Non-pigmented ciliary epithelial cell (primary cell): ENCODE data around the gene RCSD1.

ENCODE experiments used
- DNase-seq: peaks from one replicate; pipeline ENCODE4 v3.0.0-alpha.2; 2010; ENCODE audit warnings: low read depth

Gene RCSD1

DNA sequence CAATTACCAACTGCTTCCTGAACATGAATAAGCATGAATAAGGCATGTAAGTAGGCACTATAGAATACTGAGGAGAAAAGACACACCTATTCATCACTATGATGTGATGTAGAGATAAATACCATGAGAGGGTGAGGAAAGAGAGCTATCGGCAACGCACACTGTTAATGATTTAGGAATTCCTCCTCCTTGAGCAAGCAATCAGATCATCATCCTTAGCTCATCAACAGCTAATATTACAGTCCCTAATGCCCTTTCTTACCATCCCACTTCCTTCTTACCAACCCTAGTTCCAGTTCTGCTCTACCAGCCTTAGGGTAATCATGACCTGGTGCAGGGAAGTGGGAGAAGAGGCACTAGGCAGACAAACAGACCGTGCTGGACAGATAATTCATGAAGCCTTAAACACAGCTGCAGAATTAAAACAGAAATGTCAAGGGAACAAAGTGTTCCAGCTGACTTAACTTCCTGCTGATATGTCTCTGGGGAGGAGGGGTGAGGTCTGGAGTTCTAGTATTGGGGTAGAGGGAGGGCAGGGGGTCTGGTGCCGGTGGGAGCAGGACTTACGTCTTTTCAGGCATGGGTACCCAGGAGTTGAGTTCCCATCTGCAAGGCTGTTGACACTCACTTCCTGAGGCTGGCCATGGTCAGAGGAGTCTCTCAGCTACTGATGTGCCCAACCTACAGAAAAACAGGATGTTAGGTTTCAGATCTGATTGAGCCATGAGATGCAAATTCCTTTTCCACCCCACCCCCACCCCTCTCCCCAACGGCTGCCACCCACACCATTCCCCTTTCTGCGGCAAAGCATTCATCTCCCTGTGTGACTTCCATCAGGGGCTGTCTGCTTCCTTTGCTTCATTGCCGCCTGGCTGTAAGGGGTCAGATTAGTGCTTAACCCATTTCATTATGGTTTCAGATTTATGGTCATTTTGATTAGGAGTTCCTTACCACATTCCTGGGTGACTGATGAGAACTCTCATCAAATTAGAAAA lies 12.6 kb upstream of the RCSD1 start:
- DNase-seq = peak; percentile 42

- DNase-seq = no peak
These were observed 11.7 kb upstream of the RCSD1 start for GRCh38 chr1:167618366-167618765.

DNA sequence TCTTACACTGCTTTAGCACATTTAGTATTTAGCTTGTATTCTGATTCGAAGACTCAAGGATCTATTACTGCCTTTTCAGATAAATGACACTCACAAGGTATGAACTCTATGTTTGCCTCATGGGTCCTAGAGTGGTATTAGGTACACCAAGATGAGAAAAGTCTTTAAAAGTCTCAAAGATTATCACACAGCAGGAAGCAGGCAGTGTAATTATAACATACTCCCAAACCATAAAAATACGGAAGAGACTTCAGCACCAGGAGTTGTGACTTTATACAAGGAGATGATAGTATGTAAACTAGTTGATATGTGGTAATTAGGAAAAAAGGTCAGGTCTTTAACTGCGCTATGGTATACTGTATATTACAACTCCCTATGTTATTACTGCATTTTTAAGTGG lies 11.2 kb upstream of the RCSD1 start:
- DNase-seq = no peak

DNA sequence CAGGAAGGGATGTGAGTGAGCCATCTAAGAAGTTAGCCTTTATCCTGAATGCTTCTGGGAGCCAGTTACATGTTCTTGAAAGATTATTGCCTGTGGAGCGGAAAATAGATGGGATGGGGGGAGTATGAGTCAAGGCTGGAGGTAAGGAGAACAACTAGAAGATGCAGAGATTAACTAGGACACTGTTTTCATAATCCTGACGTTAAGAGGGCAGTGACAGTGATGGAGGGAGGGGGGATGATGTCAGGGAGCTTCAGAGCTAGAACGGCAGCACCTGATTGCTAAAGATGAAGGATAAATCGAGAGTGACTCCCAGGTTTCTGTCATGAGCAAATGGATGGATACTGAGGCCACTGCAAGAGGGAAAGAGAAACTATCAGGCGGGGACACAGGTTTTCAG lies 10.0 kb upstream of the RCSD1 start:
- DNase-seq = no peak

- no peak for DNase-seq
These were observed 8.2 kb upstream of the RCSD1 start for GRCh38 chr1:167621780-167622313.

DNA sequence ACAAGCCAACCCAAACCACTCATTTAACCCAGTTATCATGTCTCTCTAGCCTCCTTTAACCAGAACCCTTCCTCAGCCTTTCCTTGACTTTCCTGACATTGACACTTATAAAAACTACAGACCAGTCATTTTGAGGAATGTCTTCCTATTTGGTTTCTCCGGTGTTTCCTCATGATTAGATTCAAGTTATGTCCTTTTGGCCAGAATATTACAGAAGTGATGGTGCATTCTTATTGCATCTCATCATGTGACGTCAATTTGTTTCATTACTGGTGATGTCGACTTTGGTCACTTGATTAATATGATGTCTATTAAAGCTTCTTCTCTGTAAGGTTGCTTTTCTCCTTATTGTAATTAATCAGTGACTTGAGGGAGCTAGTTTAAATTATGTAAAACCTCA lies 6.1 kb upstream of the RCSD1 start:
- no peak for DNase-seq

- no peak for DNase-seq
These were observed 4.8 kb upstream of the RCSD1 start for GRCh38 chr1:167625040-167625823.

DNA sequence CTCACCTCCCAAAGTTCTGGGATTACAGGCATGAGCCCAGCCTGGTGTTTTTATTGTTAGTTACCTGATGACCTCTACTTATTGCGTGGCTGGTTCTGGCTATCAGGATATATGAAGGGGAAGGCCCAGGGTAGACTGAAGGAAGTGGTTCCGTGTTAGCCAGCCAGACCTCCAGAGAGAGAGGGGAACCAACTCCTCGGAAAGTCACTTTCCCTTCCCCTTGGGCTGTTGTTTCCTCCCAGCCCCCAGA lies 2.5 kb upstream of the RCSD1 start:
- no peak for DNase-seq

DNA sequence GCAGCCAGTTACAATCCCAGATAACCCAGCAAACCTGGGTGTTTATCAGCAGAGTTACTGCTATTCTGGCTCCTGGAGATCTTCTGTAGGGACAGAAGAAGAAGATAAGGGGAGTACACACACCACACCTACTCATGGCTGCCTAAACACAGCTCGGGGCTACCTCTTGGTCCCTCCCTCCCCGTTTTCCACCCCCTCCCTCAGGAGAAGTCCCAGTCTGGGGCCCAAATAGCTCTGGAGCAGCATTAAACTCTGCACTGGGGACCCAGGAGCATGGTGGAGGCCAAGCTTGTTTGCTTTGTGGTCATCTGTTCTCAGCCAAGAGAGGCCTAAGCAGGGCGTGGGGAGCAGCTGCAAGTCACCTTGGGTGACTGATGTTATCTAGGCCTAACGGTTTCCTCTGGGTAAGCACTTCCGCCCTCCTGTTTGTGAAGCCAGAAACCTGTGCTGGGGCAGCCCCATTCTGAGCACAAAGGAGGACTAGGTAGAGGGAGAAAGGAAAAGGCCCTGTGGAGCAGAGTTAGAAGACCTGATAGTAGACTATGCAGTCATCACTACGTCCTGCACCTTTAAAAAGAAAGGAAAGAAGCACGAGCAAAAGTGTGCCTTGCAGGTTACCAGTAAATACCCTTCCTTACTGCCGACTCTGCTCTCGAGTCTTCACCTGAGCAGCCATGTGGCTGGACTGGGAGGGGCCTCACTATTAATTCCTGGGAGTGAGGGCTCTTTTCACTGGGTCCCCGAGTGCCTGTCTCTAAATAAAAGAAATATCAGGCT lies 2.0 kb upstream of the RCSD1 start:
- DNase-seq = no peak

GRCh38 chr1:167628741-167629515 lies 1.1 kb upstream of the RCSD1 start:
- DNase-seq = no peak

DNA sequence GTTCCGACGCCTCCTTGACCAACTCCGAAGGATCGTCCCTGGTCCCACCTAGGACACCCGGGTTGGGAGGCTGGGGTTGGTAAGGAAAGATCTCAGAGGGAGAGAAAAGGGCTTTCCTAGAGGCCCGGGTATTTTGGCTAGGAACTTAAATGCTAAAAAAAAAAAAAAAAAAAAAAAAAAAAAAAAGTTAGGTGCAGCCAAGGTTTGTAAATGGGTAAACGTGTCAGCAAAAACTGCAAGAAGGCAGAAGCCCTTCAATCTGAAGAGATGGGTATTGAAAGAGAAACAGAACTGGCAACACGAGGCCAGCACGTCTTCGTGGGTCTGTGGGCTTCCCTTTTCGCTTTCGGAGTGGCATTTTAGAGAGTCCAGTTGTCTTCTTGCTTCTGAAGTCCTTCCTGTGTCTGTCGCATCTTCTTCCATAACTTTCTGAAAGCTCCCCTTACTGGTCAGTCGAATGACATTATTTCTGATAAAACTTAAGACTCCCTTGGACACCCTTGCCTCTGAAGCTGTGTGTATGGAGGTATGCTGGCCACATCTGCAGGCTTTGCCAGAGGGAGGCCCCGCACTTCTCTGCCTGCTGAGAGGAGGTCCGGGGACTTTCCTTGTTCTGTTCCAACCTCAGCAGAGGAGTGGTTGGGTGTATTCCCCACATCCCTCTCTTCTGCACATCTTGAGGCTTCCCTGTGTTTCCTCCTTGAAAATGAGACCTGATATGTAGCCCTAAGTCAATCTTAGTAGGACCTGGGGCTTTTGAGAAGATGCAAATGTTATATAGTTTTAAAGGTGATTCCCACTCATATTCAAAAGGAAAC lies 745 bp downstream of the RCSD1 start:
- DNase-seq = no peak

DNA sequence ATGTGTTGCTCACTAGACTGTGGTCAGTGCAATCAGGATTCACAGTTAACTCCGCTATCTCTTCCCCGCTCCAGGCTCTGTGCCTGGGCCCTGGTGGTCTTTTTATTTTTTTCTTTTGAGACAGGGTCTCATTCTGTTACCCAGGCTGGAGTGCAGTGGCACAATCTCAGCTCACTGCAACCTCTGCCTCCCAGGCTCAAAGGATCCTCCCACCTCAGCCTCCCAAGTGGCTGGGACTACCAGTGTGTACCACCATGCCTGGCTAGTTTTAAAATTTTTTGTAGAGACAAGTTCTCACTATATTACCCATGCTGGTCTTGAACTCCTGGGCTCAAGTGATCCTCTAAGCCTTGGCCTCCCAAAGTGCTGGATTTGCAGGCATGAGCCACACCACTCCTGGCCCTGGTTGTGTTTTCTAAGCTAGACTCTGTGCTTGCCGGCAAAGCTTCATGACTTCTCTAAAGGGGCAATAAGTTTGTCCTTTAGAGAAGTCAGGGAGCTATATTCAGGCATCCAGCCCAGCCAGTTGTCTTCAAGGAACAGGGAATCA lies 1.4 kb downstream of the RCSD1 start:
- DNase-seq = no peak

- DNase-seq = no peak
These were observed 2.0 kb downstream of the RCSD1 start for GRCh38 chr1:167631936-167632614.

GRCh38 chr1:167633258-167633944 lies 3.4 kb downstream of the RCSD1 start:
- DNase-seq = no peak

GRCh38 chr1:167634435-167634834 lies 4.4 kb downstream of the RCSD1 start:
- no peak for DNase-seq

DNA sequence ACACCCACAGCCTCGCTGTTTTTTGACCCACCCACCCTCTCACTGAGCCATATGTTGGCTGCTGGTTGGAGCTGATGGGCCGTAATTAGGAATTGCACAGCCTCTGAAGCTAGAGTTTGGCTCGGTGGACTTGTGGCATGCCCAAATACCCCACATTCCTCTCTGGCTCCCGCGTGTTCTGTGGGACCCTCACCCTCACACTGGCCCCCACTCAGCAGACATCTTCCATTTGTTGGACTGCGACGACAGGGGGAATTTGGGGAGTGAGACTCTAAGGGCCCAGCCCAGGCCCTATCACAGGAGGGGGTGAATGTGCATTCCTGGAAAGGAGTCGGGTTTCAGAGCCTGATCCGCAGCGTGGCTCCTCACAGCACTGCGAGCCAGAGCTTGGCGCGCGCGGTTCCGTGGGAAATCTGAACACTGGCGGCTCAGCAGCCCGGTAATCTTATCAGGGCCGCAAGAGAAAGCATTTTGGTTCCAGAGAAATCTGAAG lies 5.2 kb downstream of the RCSD1 start:
- no peak for DNase-seq

- DNase-seq = no peak
These were observed 5.9 kb downstream of the RCSD1 start for GRCh38 chr1:167635941-167636340.

DNA sequence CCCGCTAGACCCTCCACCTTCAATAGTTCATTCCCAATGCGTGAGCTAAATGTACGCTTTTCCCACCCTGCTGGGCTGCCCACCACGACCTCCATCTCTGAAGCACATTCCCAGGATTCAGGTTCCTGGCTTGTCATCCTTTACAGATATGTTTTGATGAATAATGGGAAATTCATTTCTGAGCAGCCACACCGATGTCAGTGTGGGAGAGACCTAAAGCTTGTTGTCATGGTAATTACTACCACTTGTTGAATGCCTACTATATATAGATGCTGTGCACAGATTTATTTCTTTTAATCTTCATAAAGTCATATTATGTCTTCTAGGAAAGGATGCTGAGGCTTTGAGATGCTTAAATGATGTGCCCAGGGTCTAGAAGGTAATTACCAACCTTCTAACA lies 8.0 kb downstream of the RCSD1 start:
- DNase-seq = no peak

DNA sequence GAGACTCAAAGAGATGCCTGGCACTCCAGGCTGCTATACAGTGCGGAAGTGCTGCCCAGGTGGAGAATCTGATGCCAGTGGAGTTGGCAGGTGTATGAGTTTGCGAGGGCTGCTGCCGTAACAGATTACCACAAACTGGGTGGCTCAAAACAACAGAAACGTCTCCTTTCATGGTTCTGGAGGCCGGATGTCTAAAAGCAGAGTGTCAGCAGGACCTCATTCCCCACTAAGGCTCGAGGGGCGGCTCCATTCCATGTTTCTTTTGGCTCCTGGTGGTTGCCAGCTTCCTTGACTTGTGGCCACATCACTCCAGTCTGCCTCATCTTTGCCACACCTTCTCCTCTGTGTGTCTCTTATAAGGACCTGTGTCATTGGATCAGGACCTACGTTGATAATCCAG lies 10.0 kb downstream of the RCSD1 start:
- DNase-seq = no peak
